ENCODE results near the gene NKX1-2.

DNA sequence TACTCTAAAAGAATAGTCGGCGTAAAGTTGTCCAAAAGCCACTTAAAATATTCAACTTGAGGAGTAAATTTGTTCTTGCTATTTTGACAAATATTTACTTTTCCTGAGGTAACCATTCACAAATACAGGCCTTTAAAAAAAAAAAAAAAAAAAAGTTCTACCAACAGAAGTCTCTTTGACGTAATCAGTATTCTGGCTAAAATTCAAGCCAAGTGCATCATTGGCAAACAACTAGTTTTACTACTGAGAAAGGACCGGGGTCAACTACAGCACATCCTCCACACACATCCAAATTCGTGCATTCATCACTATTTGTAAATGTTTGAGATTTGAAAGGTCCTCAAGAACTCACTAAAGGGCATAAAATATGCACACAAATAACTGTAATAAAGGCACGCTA is 33.1 kb downstream of the NKX1-2 start:
- TF ChIP-seq, protein P1, sequence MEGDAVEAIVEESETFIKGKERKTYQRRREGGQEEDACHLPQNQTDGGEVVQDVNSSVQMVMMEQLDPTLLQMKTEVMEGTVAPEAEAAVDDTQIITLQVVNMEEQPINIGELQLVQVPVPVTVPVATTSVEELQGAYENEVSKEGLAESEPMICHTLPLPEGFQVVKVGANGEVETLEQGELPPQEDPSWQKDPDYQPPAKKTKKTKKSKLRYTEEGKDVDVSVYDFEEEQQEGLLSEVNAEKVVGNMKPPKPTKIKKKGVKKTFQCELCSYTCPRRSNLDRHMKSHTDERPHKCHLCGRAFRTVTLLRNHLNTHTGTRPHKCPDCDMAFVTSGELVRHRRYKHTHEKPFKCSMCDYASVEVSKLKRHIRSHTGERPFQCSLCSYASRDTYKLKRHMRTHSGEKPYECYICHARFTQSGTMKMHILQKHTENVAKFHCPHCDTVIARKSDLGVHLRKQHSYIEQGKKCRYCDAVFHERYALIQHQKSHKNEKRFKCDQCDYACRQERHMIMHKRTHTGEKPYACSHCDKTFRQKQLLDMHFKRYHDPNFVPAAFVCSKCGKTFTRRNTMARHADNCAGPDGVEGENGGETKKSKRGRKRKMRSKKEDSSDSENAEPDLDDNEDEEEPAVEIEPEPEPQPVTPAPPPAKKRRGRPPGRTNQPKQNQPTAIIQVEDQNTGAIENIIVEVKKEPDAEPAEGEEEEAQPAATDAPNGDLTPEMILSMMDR (IDR thresholded peaks at IDR 0.05; ENCODE audit: insufficient read depth, low read length) = no peak
- TF ChIP-seq POLR2AphosphoS5 (IDR thresholded peaks at IDR 0.05; ENCODE audit: low read depth) = no peak
- TF ChIP-seq GABPA (IDR thresholded peaks at IDR 0.05; ENCODE audit: low read depth) = no peak
- TF ChIP-seq, protein P2, sequence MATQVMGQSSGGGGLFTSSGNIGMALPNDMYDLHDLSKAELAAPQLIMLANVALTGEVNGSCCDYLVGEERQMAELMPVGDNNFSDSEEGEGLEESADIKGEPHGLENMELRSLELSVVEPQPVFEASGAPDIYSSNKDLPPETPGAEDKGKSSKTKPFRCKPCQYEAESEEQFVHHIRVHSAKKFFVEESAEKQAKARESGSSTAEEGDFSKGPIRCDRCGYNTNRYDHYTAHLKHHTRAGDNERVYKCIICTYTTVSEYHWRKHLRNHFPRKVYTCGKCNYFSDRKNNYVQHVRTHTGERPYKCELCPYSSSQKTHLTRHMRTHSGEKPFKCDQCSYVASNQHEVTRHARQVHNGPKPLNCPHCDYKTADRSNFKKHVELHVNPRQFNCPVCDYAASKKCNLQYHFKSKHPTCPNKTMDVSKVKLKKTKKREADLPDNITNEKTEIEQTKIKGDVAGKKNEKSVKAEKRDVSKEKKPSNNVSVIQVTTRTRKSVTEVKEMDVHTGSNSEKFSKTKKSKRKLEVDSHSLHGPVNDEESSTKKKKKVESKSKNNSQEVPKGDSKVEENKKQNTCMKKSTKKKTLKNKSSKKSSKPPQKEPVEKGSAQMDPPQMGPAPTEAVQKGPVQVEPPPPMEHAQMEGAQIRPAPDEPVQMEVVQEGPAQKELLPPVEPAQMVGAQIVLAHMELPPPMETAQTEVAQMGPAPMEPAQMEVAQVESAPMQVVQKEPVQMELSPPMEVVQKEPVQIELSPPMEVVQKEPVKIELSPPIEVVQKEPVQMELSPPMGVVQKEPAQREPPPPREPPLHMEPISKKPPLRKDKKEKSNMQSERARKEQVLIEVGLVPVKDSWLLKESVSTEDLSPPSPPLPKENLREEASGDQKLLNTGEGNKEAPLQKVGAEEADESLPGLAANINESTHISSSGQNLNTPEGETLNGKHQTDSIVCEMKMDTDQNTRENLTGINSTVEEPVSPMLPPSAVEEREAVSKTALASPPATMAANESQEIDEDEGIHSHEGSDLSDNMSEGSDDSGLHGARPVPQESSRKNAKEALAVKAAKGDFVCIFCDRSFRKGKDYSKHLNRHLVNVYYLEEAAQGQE (IDR thresholded peaks at IDR 0.05; ENCODE audit: insufficient replicate concordance, low read depth) = no peak

All from HL-60 (cell line).